COLO829 (cell line): ENCODE results near the gene ALDH1A1.

Source experiments
- DNase-seq: peaks from one replicate; pipeline ENCODE4 v3.0.0; 2012; ENCODE audit warnings: low spot score

ALDH1A1 gene

GRCh38 chr9:72979405-72980100 lies 26.7 kb upstream of the ALDH1A1 start:
- DNase-seq: no peak

GRCh38 chr9:72978744-72979143 lies 25.9 kb upstream of the ALDH1A1 start:
- DNase-seq: no peak

GRCh38 chr9:72977670-72978069 lies 24.8 kb upstream of the ALDH1A1 start:
- DNase-seq: no peak

- no peak for DNase-seq
These were observed 21.6 kb upstream of the ALDH1A1 start for GRCh38 chr9:72974501-72974900.

GRCh38 chr9:72972636-72973035 lies 19.8 kb upstream of the ALDH1A1 start:
- DNase-seq: no peak

- DNase-seq: no peak
These were observed 18.6 kb upstream of the ALDH1A1 start for GRCh38 chr9:72971411-72971810.

GRCh38 chr9:72960446-72960845 lies 7.6 kb upstream of the ALDH1A1 start:
- no peak for DNase-seq

GRCh38 chr9:72958485-72959281 lies 5.8 kb upstream of the ALDH1A1 start:
- no peak for DNase-seq

GRCh38 chr9:72955571-72955970 lies 2.7 kb upstream of the ALDH1A1 start:
- no peak for DNase-seq

GRCh38 chr9:72955126-72955455 lies 2.2 kb upstream of the ALDH1A1 start:
- no peak for DNase-seq

- DNase-seq: no peak
These were observed 1.7 kb upstream of the ALDH1A1 start for GRCh38 chr9:72954431-72955125.

GRCh38 chr9:72952381-72952690 lies 517 bp downstream of the ALDH1A1 start:
- DNase-seq: no peak

GRCh38 chr9:72951520-72952380 lies 1.1 kb downstream of the ALDH1A1 start:
- DNase-seq: no peak

- no peak for DNase-seq
These were observed 1.9 kb downstream of the ALDH1A1 start for GRCh38 chr9:72950875-72951442.

- DNase-seq: no peak
These were observed 2.9 kb downstream of the ALDH1A1 start for GRCh38 chr9:72949918-72950325.

GRCh38 chr9:72949244-72949582 lies 3.6 kb downstream of the ALDH1A1 start:
- no peak for DNase-seq

GRCh38 chr9:72948575-72949243 lies 4.1 kb downstream of the ALDH1A1 start:
- DNase-seq: no peak

- DNase-seq: no peak
These were observed 4.8 kb downstream of the ALDH1A1 start for GRCh38 chr9:72947984-72948465.

- DNase-seq: no peak
These were observed 6.0 kb downstream of the ALDH1A1 start for GRCh38 chr9:72946821-72947220.

GRCh38 chr9:72946318-72946717 lies 6.5 kb downstream of the ALDH1A1 start:
- DNase-seq: no peak

- no peak for DNase-seq
These were observed 7.5 kb downstream of the ALDH1A1 start for GRCh38 chr9:72945391-72945790.
